Measurements from ENCODE around the gene POMGNT2.
"Not testable (repeated sequence)": the region's sequence is repeated elsewhere in the genome, so short reads cannot be mapped to it uniquely, and the experiment has no call there.

The POMGNT2 gene

GRCh38 chr3:43075904-43076661 is 29.8 kb downstream of the POMGNT2 start:
- no peak for DNase-seq

GRCh38 chr3:43074901-43075689 is 30.8 kb downstream of the POMGNT2 start:
- no peak for DNase-seq

GRCh38 chr3:43074482-43074881 is 31.4 kb downstream of the POMGNT2 start:
- no peak for DNase-seq

GRCh38 chr3:43073836-43074220 is 32.1 kb downstream of the POMGNT2 start:
- no peak for DNase-seq

- DNase-seq = no peak
These were observed 32.6 kb downstream of the POMGNT2 start for GRCh38 chr3:43073116-43073835.

GRCh38 chr3:43072361-43072760 is 33.5 kb downstream of the POMGNT2 start:
- DNase-seq = no peak

GRCh38 chr3:43071313-43071893 is 34.5 kb downstream of the POMGNT2 start:
- DNase-seq = no peak

GRCh38 chr3:43070670-43071069 is 35.2 kb downstream of the POMGNT2 start:
- DNase-seq = not testable (repeated sequence)

GRCh38 chr3:43063114-43063513 is 42.8 kb downstream of the POMGNT2 start:
- DNase-seq = no peak

- no peak for DNase-seq
These were observed 43.3 kb downstream of the POMGNT2 start for GRCh38 chr3:43062564-43063040.

GRCh38 chr3:43062040-43062563 is 43.8 kb downstream of the POMGNT2 start:
- DNase-seq = no peak

GRCh38 chr3:43061101-43061895 is 44.6 kb downstream of the POMGNT2 start:
- no peak for DNase-seq

- DNase-seq = no peak
These were observed 46.4 kb downstream of the POMGNT2 start for GRCh38 chr3:43059456-43059855.

- no peak for DNase-seq
These were observed 49.8 kb downstream of the POMGNT2 start for GRCh38 chr3:43055806-43056770.

GRCh38 chr3:43055393-43055792 is 50.5 kb downstream of the POMGNT2 start:
- DNase-seq = no peak

GRCh38 chr3:43054754-43055153 is 51.1 kb downstream of the POMGNT2 start:
- no peak for DNase-seq

GRCh38 chr3:43053291-43053690 is 52.6 kb downstream of the POMGNT2 start:
- DNase-seq = no peak

GRCh38 chr3:43048470-43048869 is 57.4 kb downstream of the POMGNT2 start:
- DNase-seq = no peak

GRCh38 chr3:43046583-43046982 is 59.3 kb downstream of the POMGNT2 start:
- no peak for DNase-seq

- DNase-seq = not testable (repeated sequence)
These were observed 60.8 kb downstream of the POMGNT2 start for GRCh38 chr3:43045079-43045478.

All from fibroblast of skin of back (primary cell).